GM20431 (cell line): ENCODE results near the gene OR2J3.
"Not testable (repeated sequence)": the region's sequence is repeated elsewhere in the genome, so short reads cannot be mapped to it uniquely, and the experiment has no call there.

ENCODE experiments used
- in situ Hi-C: fragments of 300-500 bp; cut with MseI, MboI; formaldehyde crosslinking; loops from one replicate; pipeline ENCODE4 v1.15.0; 2020; ENCODE audit warnings: low sequenced_read_pairs; ENCODE audit not compliant: unreplicated experiment

The OR2J3 gene

DNA sequence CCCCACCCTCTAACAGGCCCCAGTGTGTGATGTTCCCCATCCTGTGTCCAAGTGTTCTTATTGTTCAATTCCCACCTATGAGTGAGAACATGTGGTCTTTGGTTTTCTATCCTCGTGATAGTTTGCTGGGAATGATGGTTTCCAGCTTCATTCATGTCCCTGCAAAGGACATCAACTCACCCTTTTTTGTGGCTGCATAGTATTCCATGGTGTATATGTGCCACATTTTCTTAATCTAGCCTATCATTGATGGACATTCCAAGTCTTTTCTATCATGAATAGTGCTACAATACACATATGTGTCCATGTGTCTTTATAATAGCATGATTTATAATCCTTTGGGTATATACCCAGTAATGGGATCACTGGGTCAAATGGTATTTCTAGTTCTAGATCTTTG, 47.3 kb downstream of the OR2J3 start:
- in situ Hi-C loops, result not testable (repeated sequence)

DNA sequence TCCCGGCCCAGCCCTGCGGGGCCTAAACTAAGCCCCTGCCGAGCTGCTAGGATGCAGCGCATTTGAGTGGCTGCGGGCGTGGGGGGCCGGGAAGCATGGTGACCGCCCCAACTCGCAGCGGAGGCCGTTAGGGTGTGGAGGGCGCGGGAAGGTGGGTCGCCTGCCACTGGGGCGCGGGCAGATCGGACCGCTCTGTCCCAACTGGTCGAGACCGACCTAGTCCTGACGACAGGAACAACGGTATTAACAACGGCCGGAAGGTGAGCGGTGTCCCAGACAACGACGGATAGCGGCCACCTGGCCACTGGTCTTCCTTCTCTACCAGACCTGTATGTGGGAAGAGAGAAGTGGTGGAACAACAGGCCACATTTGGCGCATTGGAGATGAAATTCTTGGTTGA, 52.1 kb downstream of the OR2J3 start:
- in situ Hi-C loops, result not testable (repeated sequence)
